AG08395 (cell line): ENCODE measurements around the gene NUDT19.
"Not testable (repeated sequence)": the region's sequence is repeated elsewhere in the genome, so short reads cannot be mapped to it uniquely, and the experiment has no call there.

ENCODE experiments used
- DNase-seq: peaks from one replicate; pipeline ENCODE4 v3.0.0; 2012; ENCODE audit warnings: mixed read lengths, low spot score

The NUDT19 gene

DNA sequence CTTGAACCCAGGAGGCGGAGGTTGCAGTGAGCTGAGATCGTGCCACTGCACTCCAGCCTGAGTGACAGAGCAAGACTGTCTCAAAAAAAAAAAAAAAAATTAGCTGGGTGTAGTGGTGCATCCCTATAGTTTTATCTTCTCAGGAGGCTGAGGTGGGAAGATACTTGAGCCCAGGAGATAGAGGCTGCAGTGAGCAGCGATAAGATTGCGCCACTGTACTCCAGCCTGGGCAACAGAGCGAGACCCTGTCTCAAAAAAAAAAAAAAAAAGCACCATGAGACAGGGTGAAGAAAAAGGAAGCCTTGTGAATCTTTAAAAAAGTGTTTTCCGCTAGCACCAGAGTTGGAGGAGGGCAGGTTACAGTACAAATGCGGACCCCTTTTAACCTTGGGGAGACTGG lies 24.6 kb downstream of the NUDT19 start:
- DNase-seq = not testable (repeated sequence)

DNA sequence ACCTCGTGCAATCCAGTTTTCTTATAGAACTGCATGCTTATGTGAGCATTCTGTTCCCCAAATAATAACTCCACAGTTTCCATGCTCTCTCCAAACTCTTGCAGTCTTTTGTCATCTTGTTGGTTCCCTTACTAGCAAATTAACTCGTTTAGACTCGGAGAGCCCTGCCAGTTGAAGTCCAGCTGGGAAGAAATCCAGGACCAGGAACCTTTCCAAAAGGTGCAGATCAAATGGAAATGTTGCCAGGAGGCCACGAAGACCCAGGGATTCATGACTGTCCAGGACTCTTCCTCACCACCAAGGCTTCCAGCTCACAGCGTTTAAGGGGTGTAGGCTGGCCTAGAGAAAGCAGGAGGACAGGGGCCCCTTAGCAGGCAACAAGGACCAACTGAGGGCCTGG lies 25.9 kb downstream of the NUDT19 start:
- DNase-seq = no peak

- no peak for DNase-seq
Measured at GRCh38 chr19:32718286-32718685, 26.7 kb downstream of the NUDT19 start.

DNA sequence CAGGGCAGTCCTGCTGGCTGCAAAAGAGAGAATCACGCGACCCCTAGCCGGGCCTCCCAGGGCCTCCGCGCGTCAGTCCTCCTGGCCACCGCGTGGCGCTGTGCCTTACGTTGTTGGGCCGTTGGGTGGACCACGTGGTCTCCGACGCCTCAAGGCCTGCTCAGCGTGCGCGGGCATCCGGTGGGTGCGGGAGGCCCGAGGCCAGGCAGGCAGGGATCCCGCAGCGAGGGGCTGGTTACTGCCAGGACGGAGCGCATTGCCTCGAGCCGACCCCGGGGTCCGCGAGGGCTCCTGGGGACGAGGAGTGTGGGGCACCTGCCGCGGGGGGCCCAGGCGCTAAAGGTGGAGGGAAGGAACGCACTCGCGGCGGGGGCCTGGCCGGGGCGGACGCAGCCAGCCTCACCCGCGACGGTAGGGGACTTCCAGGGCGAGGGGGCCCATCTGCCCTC lies 28.0 kb downstream of the NUDT19 start, which contains the start of gene TDRD12:
Gene TDRD12, plus strand, starts transcription at position 157 of the 449 bp plus-strand sequence. CDS start 306 bp downstream, outside the sequence.
- DNase-seq = no peak

DNA sequence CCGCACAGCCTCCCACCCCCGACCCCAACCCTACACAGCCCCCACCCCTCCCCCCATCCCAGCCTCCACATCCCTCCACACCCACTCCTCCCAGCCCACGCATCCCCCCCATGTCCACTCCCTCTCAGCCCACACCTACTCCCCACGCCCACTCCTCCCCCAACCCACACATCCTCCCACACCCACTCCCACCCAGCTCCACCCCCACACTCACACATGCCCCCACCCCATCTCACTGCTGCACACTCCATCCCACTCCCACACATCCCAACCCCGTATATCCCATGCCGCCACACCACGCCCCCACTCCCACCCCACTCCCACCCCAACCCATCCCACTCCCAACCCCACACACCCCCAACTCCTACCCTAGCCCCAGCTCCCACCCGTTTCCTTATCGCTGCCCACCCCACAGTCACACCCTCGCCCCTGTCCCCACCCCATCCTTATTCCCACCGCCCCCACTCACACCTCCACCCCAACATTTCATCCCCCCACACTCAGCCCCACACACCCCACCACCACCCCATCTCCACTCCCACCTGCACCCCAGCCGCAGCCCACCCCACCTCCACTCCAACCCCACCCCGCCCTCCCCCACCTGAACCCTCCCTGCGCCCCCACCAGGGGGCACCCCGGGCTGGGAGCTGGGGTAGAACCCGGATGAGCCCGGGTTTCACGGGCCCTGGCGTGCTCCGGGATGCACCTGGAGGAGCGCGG lies 28.8 kb downstream of the NUDT19 start:
- no peak for DNase-seq

- DNase-seq = no peak
Measured at GRCh38 chr19:32720936-32721250, 29.3 kb downstream of the NUDT19 start.

- no peak for DNase-seq
Measured at GRCh38 chr19:32735936-32736335, 44.3 kb downstream of the NUDT19 start.

DNA sequence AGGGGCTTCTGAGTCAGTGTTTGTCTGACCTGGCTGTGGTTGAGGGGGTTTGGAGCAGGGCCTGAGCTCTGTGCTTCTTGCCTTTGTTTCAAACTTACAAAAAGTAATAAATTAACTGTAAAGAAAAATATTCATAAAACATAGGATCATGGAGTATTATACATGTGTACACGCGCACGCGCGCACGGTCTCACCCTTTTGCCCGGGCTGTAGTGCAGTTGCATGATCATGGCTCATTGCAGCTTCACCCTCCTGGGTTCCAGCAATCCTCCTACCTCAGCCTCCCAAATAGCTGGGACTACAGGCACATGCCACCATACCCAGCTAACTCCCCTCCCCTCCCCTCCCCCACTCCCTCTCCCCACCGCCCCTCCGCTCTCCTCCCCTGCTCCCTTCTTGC lies 51.4 kb downstream of the NUDT19 start:
- no peak for DNase-seq

- no peak for DNase-seq
Measured at GRCh38 chr19:32743447-32743846, 51.8 kb downstream of the NUDT19 start.

DNA sequence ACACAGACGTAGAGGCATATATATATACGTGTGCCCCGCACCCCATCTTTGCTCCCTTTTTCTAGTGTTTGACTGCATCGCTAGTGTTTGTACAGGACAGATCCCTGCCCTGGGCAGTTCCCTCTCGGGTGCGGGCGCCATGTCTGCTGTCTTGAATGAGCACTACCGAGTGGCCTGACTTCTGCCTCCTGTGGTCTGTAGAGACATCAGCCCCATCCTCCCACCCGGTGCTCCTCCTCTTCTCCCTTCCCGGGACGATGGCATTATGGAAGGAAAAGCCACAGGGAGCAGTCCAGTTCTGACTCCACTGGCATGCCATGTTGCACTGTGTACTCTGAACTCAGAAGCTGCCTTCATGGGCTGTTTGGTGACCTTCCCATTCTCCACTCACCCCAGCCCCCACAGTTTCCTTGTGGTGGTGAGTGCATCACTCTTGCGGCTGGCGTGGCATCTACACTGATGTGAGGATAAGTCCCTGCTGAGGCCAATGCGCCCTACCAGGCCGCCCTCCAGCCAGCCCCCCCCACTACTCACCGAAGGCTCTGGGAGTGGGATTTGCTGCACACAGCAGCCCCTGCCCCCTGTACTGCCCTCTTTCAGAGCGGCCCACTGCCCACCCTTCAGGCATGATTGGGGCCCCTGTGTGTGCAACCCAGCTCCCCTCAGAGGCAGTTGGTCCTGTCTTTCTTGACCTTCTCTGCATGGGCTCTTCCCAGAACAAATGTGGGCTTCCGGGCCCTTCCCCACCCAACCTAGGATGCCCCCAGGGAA lies 53.1 kb downstream of the NUDT19 start:
- DNase-seq = no peak

GRCh38 chr19:32745594-32746251 lies 54.1 kb downstream of the NUDT19 start:
- DNase-seq = not testable (repeated sequence)

DNA sequence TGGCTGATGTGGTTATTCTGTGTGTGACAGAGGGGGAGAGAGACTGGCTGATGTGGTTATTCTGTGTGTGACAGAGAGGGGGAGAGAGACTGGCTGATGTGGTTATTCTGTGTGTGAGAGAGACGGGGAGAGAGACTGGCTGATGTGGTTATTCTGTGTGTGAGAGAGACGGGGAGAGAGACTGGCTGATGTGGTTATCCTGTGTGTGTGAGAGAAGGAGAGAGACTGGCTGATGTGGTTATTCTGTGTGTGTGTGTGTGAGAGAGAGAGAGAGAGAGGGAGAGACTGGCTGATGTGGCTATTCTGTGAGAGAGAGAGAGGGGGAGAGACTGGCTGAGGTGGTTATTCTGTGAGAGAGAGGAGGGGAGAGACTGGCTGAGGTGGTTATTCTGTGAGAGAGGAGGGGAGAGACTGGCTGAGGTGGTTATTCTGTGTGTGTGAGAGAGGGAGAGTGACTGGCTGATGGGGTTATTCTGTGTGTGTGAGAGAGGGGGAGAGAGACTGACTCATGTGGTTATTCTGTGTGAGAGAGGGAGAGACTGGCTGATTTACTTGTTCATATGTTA lies 55.1 kb downstream of the NUDT19 start:
- not testable (repeated sequence) for DNase-seq

GRCh38 chr19:32748497-32748896 lies 56.9 kb downstream of the NUDT19 start:
- no peak for DNase-seq

DNA sequence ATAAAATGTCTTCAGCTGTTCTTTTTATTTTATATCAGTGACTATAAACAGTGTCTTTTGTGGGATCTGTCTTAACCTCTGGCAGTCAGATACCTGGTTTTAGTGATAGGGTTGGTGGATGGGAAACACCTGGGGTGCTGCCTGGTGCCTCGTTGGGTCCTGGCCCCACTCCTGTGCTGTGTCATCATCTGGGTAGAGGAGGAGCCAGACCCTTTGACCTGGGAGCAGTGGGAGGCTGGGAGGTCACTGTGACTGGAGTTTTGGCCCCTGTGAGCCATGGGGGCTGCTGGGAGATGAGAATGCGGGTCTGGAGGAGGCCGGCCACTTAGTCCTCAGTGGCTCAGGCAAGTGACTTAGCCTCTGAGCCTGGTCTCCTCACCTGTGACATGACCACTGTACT lies 57.3 kb downstream of the NUDT19 start:
- no peak for DNase-seq

- no peak for DNase-seq
Measured at GRCh38 chr19:32749361-32749760, 57.7 kb downstream of the NUDT19 start.

DNA sequence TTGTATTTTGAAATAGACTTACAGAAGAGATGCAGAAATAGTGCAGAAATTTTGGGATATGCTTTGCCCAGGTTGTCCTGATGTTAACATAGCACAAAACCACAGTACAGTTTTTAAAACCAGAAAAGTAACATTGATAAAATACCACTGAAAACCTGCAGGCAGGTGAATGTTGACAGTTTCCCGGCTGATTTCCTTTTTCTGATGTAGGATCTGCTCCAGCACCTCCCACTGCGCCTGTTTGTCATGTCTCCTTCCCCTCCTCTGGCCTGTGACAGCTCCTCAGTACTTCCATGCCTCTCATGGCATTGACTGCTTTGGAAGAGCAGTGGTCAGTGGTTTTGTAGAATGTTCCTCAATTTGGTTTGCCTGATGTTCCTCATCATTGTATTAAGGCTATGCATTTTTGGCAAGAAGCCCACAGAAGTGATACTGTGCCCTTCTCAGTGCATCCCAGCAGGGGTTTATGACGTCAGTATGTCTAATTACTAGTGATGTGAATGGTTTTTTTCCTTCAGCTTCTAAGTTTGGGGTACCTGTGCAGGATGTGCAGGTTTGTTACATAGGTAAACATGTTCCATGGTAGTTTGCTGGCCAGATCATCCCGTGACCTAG lies 58.9 kb downstream of the NUDT19 start:
- DNase-seq = no peak

GRCh38 chr19:32751066-32751465 lies 59.4 kb downstream of the NUDT19 start:
- DNase-seq = no peak

DNA sequence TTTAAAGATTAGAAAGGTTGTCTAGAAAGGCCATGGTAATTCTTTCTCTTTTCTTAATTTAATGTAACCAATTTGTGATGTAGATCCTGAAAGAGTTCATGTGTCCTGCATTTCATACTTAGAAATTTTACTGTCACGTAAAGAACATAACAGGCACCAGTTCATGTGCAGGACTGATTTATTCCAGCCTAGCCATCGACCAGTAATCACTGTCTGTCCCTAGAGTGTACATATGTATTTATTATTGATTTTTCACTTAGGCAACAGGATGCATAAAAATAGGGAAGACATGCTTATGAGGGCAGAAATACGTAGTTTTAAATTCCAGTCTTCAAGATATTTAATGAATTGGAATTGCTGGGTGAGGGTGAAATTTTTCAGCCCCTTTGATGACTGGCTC lies 65.6 kb downstream of the NUDT19 start:
- no peak for DNase-seq
